GM15510 (cell line): ENCODE data around the gene NUCB1.
A peak's percentile ranks its signal among the peaks of the same experiment; 100 is the strongest.

Experiments
- POLR2A ChIP-seq: IDR thresholded peaks from 3 replicates; pipeline ENCODE4 v1.6.1; 2011; ENCODE audit warnings: borderline replicate concordance; ENCODE audit not compliant: insufficient read length; ENCODE audit errors: extremely low read depth

The NUCB1 gene

DNA sequence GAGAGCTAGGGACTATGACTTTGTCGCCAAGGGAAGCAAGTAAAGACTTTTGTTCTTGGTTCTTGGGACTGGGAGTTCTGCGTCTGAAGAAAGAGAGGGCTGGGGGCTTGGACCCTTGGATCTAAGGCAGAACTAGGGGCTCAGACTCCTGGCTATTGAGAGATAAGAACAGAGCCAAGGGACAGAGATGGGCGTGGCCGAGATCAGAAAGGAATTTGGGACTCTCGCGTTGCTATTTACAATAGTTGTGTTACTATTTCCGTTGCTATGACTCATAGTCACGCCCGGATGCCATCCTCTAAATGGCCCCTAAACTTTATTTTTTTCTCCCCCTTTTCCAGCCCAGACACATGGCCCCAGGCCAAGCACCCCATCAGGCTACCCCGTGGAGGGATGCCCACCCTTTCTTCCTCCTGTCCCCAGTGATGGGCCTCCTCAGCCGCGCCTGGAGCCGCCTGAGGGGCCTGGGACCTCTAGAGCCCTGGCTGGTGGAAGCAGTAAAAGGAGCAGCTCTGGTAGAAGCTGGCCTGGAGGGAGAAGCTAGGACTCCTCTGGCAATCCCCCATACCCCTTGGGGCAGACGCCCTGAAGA lies 27.1 kb upstream of the NUCB1 start:
- no peak for TF ChIP-seq POLR2A

DNA sequence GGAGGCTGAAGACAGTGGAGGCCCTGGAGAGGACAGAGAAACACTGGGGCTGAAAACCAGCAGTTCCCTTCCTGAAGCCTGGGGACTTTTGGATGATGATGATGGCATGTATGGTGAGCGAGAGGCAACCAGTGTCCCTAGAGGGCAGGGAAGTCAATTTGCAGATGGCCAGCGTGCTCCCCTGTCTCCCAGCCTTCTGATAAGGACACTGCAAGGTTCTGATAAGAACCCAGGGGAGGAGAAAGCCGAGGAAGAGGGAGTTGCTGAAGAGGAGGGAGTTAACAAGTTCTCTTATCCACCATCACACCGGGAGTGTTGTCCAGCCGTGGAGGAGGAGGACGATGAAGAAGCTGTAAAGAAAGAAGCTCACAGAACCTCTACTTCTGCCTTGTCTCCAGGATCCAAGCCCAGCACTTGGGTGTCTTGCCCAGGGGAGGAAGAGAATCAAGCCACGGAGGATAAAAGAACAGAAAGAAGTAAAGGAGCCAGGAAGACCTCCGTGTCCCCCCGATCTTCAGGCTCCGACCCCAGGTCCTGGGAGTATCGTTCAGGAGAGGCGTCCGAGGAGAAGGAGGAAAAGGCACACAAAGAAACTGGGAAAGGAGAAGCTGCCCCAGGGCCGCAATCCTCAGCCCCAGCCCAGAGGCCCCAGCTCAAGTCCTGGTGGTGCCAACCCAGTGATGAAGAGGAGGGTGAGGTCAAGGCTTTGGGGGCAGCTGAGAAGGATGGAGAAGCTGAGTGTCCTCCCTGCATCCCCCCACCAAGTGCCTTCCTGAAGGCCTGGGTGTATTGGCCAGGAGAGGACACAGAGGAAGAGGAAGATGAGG lies 26.4 kb upstream of the NUCB1 start:
- TF ChIP-seq POLR2A, result no peak

DNA sequence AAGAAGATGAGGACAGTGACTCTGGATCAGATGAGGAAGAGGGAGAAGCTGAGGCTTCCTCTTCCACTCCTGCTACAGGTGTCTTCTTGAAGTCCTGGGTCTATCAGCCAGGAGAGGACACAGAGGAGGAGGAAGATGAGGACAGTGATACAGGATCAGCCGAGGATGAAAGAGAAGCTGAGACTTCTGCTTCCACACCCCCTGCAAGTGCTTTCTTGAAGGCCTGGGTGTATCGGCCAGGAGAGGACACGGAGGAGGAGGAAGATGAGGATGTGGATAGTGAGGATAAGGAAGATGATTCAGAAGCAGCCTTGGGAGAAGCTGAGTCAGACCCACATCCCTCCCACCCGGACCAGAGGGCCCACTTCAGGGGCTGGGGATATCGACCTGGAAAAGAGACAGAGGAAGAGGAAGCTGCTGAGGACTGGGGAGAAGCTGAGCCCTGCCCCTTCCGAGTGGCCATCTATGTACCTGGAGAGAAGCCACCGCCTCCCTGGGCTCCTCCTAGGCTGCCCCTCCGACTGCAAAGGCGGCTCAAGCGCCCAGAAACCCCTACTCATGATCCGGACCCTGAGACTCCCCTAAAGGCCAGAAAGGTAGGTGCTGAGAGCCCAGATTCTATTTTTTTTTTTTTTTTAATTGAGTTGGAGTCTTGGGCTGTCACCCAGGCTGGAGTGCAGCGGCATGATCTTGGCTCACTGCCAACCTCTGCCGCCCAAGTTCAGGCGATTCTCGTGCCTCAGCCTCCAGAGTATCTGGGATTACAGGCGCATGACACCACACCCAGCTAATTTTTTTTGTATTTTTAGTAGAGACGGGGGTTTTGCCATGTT lies 25.6 kb upstream of the NUCB1 start:
- TF ChIP-seq POLR2A, result no peak

- TF ChIP-seq POLR2A, result peak; percentile 20
Observed at GRCh38 chr19:48876043-48876981, 23.8 kb upstream of the NUCB1 start.

DNA sequence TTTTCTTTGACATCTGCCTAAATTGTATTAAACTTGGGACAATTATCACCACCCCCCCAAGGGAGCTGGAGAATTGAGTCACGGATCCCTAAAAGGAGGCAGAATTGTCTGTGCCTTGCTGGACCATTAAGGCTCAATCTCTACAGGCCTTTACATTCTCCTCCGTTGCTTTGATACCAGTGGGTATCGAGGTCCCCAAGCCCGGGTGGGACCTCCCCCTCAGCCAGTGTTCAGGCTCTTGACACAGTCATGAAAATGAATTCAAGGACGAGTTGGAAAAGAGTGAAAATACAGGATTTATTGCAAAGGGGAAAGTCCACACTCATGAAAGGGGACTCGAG lies 22.3 kb upstream of the NUCB1 start:
- no peak for TF ChIP-seq POLR2A

GRCh38 chr19:48878196-48879024 lies 21.7 kb upstream of the NUCB1 start:
- no peak for TF ChIP-seq POLR2A

GRCh38 chr19:48879025-48879637 lies 21.0 kb upstream of the NUCB1 start:
- TF ChIP-seq POLR2A, result no peak

- no peak for TF ChIP-seq POLR2A
Observed at GRCh38 chr19:48881741-48882657, 18.1 kb upstream of the NUCB1 start.

GRCh38 chr19:48883726-48884125 lies 16.4 kb upstream of the NUCB1 start:
- TF ChIP-seq POLR2A, result no peak

DNA sequence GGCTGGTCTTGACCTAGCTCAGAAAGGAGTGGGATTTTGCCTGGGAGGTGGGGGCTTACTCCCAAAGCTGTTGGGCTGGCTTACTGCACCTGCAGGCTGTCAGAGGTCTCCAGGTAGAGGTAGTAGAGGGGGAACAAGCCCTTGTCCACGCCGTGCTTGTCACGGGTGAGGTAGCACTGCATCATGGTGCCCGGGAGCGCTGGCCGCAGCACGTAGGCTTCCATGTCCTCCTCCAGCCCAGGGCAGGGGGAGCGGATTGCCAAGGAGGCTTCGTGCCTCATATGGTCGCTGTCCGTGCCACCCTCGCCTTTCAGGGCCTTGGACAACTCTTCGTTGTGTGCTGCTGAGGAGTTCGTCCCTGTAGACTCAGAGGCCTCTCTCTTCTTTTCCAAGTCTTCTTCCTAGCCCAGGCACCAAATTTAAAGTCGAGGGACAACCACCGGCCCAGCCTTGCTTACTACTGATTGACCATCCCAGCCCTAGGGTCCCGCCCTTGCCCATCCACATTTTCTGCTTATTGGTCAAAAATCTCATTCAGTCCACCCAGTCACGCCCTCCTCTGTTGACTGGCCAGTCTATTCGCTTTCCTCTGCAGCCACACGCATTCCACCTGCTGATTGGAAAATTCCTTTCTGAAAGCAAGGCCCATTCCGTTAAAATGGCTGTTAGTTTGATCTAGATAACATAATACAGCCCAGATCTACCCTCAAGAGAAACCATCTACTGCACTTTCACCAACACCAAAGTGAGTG lies 12.1 kb upstream of the NUCB1 start:
- no peak for TF ChIP-seq POLR2A

DNA sequence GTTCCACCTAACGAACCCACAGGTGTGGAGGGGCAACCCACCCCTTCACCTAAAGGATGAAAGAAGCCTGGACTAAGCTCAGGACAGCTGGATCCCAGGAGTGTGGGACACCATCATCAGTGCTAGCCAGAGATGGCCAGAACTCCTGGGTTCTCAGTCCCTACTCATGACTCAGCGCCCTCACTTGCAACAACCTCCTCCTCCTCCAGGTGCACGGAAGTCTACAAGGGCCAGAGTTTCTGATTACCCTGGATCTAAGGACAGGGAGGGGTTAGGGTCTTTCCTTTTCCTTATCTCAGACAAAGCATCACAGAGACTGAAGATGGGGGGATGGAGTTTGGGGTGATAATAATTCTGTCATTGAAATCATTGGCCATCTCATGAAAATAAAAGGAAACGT lies 9.6 kb upstream of the NUCB1 start:
- TF ChIP-seq POLR2A, result no peak
